HG03196 (cell line): Measurements from ENCODE around the gene NPFFR1.
"Not testable (repeated sequence)": the region's sequence is repeated elsewhere in the genome, so short reads cannot be mapped to it uniquely, and the experiment has no call there.

ENCODE experiments used
- ATAC-seq: cut with Tn5 transposase; IDR thresholded peaks from one replicate; pipeline ENCODE4 v1.9.1; 2021; ENCODE audit not compliant: unreplicated experiment

The NPFFR1 gene

DNA sequence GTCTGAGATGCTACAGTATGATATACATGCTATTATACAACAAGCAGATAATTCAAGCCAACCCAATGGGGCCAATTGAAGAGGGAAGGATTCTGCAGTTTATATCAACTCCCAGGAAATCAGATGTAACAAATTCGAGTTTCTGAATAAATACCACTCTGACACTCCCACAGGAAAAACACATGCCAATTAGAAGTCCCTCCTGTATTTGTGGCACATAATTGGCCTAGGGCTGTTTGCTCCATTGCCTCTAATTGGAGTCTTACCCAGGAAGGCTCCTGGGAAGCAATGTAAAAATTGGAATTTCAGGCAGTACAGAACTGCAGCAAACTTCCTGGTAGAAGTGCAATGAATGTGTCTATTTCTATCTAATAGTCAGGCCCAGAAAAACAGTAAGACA is 55.3 kb downstream of the NPFFR1 start:
- no peak for ATAC-seq

DNA sequence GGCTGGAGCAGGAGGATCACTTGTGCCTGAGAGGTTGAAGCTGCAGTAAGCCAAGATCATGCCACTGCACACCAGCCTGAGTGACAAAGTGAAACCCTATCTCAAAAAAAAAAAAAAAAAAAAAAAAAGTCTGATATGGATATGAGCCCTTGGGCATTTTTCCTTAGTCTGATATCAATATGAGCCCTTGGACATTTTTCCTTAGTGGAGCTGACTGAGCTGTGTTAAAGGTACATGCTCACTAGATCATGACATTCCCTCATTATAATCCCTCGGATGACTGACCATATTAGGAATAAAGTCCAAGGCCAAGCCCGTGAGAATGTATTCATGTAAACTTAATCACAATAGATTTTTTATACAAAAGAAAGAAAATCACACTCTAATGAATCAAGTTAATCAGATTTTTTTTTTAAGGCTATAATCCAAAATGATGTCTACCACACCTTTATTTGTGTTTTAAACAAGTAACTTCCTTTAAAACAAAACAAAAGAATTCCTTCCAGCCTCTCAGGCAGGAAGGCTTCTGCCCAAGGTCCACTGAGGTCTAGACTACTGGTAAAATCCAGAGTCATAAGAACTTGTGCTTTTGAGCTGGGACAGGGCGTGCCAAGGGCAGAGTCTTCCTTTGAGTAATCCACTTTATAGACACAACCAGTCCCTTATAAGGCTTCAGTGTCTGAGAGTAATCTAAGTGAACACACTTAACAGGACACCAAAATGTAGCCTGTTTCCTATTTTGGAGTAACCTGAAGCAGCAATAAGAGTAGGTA is 56.1 kb downstream of the NPFFR1 start:
- ATAC-seq, result no peak

DNA sequence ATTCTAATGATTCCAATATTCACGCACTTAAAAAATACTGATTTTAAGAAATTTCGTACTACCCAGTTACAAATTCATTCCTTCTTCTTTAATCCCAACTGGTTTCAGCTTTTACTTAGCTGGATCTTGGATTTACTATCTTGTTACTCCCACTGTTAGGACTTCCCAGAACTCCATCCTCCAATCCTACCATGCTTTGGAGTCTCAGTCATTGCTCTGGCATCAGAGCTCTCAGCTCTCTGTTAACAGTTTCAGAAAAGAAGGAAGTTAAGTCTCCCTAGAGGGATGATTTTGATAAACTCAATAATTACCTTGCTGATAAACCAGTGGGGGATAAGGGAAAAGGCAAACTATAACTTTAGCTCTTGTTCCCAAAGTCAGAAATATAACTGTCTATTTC is 60.1 kb downstream of the NPFFR1 start:
- no peak for ATAC-seq

DNA sequence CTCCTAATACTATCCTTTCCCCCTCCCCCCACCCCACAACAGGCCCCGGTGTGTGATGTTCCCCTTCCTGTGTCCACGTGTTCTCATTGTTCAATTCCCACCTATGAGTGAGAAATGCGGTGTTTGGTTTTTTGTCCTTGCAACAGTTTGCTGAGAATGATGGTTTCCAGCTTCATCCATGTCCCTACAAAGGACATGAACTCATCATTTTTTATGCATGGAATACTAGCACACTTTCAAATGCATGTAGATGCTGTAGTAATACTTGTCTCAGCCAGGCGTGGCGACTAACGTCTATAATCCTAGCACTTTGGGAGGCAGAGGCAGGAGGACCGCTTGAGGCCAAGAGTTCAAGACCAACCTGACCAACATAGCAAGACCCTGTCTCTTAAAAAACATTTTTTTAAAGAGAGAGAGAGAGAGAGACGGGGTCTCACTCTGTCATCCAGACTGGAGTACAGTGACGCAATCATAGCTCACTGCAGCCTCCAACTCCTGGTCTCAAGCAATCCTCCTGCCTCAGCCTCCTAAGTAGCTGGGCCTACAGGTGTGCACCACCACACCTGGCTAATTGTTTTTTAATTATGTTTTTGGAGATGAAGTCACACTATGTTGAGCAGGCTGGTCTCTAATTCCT is 60.9 kb downstream of the NPFFR1 start:
- not testable (repeated sequence) for ATAC-seq

DNA sequence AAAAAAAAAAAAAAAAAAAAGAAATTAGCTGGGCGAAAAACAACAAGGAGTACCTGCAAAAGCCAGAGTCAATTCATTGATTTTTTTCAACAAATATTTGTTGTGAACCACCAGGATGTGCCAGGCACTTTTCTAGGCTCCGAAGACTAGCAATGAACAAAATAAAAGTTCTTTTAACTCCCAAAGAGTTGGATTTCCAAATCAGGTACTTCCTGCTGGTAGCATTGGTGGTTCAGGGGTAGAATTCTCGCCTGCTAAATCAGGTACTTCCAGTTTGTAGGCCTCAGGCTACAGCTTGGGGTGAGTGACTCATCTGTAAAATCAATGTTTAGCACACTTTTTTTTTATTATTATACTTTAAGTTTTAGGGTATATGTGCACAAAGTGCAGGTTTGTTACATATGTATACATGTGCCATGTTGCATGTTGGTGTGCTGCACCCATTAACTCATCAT is 61.4 kb downstream of the NPFFR1 start:
- ATAC-seq, result no peak

DNA sequence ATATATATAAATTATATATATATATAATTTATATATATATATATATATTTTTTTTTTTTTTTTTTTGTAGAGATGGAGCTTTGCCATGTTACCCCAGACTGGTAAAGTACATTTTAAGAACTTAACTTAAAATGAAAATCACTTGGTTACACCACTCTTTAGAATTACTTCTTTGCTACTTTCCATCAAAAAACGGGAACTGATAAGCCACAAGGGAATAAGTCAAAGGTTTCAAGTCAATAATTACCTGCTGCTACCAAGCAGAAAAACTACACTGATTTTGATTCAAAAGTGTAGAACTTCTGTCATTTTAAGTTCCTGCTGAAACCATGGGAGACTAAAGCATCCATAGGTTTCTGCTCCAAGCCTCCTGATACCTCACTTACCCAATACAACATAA is 62.8 kb downstream of the NPFFR1 start:
- no peak for ATAC-seq

DNA sequence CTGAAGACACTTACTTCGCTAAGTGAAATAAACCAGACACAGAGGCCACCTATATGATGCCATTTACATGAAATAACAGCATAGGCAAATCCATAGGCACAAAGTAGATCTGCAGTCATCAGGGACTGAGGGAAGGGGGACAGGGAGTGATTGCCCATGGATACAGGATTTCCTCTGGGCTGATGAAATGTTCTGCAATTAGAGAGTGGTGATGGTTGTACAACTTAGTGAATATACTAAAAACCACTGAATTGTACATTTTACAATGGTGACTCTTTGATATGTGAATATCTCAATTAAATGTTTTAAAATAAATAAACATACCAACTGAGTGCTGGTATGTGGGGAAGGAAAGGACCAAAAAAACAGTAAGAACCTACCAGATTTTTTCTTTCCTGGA is 70.9 kb downstream of the NPFFR1 start:
- ATAC-seq, result no peak

DNA sequence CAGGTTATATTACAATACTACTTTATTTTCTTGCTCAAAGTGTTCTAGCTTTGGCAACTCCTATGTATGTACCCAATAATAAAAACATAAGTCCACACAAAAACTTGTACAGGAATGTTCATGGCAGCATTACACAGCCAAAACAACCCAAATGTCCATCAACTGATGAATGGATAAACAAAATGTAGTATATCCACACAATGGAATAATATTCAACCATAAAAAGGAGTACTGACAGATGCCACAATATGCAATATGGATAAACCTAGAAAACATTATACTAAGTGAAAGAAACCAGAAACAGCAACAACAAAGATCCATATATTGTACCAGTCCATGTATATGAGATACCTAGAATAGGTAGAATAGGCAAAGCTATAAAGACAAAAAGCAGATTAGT is 71.5 kb downstream of the NPFFR1 start:
- no peak for ATAC-seq

DNA sequence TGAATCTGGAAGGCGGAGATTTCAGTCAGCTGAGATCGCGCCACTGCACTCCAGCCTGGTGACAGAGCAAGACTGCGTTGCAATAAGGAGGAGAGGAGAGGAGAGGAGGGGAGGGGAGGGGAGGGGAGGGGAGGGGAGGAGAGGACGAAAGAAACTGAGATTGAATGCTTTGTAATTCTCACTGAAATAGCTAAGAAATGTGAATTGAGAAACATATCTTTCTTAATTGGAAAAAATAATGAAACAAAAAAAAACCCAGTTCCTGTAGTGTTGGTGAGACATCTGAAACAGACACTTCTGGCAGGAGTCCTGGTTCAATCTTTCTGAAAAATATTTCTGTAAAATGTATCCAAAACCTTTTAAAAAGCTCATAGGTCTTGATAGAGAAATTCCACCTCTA is 77.0 kb downstream of the NPFFR1 start:
- no peak for ATAC-seq

DNA sequence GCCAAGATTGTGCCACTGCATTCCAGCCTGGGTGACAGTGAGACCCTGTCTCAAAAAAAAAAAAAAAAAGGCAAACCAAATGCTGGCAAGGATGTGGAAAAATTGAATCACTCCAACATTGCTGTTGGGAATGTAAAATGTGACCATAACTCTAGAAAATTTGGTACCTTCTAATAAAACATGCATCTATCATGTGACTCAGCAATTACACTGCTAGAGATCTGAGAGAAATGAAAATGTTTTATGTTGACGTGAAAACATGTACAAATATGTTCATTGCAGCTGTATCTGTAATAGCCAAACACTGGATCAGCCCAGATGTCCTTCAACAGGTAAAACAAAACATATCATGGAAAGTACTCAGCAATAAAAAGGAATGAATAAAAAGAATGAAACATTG is 82.7 kb downstream of the NPFFR1 start:
- no peak for ATAC-seq

DNA sequence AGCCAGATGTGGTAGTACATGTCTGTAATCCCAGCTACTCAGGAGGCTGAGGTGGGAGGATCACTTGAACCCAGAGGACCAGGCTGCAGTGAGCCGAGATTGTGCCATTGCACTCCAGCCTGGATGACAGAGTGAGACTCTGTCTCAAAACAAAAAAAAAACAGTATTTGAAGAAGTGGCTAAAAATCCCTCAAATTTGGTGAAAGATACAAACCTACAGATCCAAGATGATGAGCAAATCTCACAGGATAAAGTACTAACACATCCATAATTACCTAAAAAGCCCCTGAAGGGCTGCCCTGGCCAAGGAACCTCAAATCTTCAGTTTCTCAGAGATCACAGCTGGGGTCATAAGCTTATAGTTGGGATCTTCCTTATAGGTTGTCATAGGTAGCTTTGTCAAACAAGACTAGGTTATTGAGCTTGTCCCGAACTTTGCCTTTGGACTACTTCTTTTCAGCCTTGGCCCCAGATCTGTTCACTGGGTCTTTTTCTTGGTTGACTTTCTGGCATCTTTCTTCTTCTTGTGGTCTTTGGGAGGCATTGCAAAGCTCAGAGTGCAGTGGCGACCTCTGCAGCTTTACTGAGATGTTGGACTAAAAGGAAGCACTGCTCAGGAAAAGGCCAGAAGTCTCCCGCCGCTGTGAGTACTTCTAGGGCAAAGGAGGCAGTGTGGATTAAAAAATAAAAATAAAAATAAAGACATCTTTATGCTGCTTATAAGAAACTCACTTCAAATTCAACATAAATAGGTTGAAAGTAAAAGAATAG is 84.9 kb downstream of the NPFFR1 start:
- ATAC-seq, result no peak
